ENCODE data around the gene BBS12. TPM values are rescaled to one million over a fixed set of nuclear protein-coding genes. Genes with fewer than 3 reads are reported as not detected.
A peak's percentile ranks its signal among the peaks of the same experiment; 100 is the strongest.

The BBS12 gene
- total and polyA plus RNA-seq, 9 of the 15 experiments (the other 6 are each of a cell fraction or from before 2014, with no cell fraction given): 2.7 to 6.5 (median 3.3) TPM

- TF ChIP-seq TEAD1 (CRISPR knock-in tag; IDR thresholded peaks at IDR 0.05) (0 out of 4 replicates have a peak, but pooled peaks of 1 of the 2 experiments have one; percentile 20), GTF3C2 (IDR thresholded peaks at IDR 0.05; ENCODE audit: borderline replicate concordance, extremely low read depth, insufficient read length) (no peak), ZNF707 (CRISPR knock-in tag; conservative IDR thresholded peaks at IDR 0.05) (no peak), POLR3A (IDR thresholded peaks at IDR 0.05; ENCODE audit: borderline replicate concordance, extremely low read depth, insufficient read depth, insufficient read length) (no peak), ZBTB11 (CRISPR knock-in tag; IDR thresholded peaks at IDR 0.05) (no peak), HDAC1 (IDR thresholded peaks at IDR 0.05) (peak in 1 of 2 experiments; percentile 56; a peak in 1 of 4 replicates), SNIP1 (IDR thresholded peaks at IDR 0.05; ENCODE audit: low read depth) (no peak), ELK1 (CRISPR knock-in tag; IDR thresholded peaks at IDR 0.05) (no peak), POLR2AphosphoS5 (IDR thresholded peaks at IDR 0.05; ENCODE audit: control insufficient read depth, insufficient read depth, low read depth, low read length) (peak; percentile 42), MXD1 (CRISPR knock-in tag; IDR thresholded peaks at IDR 0.05; ENCODE audit: borderline replicate concordance, poor library complexity, severe bottlenecking) (no peak), ZNF239 (CRISPR knock-in tag; IDR thresholded peaks at IDR 0.05) (no peak), FOXP4 (CRISPR knock-in tag; IDR thresholded peaks at IDR 0.05; ENCODE audit: borderline replicate concordance) (no peak), FIP1L1 (IDR thresholded peaks at IDR 0.05; ENCODE audit: low read depth, low read length, poor library complexity, severe bottlenecking) (no peak), PRMT5 (CRISPR knock-in tag; IDR thresholded peaks at IDR 0.05) (no peak), TAL1 (IDR thresholded peaks at IDR 0.05) (no peak), FOXP1 (CRISPR knock-in tag; IDR thresholded peaks at IDR 0.05) (peak; percentile 56; the same call in 1 of the 2 replicates)
Observed at GRCh38 chr4:122700178-122700725, 32.3 kb upstream of the BBS12 start (continued).

Measured in K562 (cell line).